NK-92 (cell line): ENCODE results near the gene GTF3C5.
"Not testable (repeated sequence)": the region's sequence is repeated elsewhere in the genome, so short reads cannot be mapped to it uniquely, and the experiment has no call there.

Experiments used
- DNase-seq: peaks from one replicate; lab custom pipeline; 2025; ENCODE audit not compliant: unreplicated experiment; lab: John Stamatoyannopoulos, UW

GTF3C5 gene

GRCh38 chr9:132995879-132996278 is 34.9 kb upstream of the GTF3C5 start:
- no peak for DNase-seq

- DNase-seq, result no peak
Measured at GRCh38 chr9:132996526-132996925, 34.3 kb upstream of the GTF3C5 start.

- DNase-seq, result no peak
Measured at GRCh38 chr9:132997591-132997990, 33.2 kb upstream of the GTF3C5 start.

DNA sequence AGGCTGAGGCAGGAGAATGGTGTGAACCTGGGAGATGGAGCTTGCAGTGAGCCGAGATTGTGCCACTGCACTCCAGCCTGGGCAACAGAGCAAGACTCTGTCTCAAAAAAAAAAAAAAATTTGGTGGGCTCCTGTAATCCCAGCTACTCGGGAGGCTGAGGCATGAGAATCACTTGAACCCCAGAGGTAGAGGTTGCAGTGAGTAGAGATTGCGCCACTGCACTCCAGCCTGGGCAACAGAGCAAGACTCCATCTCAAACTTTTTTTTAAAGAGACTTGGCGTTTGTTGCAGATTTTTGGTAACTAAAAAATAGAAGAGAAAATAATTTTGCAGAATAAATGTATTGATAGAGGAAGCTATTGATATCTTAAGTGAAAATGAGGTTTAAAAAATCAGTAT is 32.6 kb upstream of the GTF3C5 start:
- DNase-seq, result not testable (repeated sequence)

- no peak for DNase-seq
Measured at GRCh38 chr9:132998831-132999635, 31.8 kb upstream of the GTF3C5 start.

DNA sequence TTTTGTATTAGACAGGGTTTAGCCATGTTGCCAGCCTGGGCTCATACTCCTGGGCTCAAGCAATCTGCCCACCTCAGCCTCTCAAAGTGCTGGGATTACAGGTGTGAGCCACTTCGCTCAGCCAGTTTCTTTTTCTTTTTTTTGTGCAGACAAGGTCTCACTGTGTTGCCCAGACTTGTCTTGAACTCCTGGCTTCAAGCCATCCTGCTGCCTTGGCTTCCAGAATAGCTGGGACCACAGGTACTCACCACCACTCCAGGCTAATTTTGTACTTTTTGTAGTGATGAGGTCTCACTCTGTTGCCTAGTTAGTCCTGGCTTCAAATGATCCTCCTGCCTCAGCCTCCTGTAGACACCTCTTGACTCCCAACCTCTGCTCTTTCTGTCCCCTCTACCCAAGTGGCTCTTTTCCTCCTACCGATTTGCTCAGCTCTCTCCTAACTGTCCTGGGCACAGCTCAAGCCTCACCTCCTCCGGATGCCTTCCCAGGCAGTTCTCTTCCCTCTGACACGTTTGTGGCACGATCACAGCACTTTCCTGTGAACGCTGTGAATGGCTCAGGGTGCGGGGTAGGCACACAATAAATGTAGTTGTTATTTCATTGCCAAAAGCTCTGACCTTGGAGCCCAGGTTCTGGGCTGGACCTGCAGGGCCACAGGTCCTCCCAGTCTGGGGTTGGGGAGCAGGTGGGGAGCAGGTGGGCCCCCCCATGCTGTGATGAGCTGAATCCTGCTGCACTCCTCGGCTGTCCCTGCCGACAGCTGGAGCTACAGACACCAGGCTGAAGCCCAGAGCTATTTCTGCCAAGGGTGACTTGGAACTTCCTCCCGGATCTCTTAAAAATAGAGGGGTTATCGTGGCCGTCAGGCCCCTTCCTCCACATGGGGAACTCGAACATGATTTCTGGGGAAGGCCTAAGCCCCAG is 28.4 kb upstream of the GTF3C5 start:
- no peak for DNase-seq

DNA sequence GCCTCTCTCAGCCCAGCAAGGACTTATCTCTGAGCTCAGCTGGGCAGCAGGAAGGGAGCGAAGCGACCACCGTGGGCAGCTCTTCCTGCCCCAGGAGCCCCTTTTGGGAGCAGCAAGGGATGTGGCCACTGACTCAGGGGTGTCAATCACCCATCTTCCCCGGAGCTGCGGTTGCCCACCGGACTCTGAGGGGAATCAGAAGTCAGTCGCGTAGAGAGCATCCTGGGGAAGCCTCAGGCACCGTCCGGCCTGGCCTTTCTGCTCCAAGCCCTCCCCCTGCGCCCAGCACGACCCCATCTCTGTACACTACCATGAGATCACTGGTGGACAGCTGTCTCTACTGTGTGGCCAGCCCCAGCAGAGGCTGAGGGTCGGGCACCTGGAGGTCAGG is 27.7 kb upstream of the GTF3C5 start:
- DNase-seq, result no peak

DNA sequence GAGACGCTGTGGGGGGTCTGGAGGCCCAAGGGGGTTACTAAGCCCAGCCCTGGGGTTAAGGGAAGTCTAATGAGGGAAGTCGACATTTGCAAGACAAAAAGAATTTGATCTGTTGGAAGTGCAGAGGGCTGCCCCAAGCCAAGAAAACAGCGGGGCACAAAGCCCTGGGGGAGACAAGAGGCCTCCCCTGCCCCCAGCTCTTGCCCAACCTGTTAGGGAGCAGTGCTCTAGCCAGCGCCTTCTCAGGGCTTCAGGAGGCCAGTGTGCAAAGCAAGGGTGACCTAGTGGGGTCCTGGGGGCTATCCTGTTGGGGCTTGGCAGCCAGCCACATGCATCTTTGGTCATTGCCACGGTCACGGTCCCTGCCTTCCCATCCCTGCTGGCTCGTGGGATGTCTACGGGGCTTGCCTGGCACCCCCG is 27.1 kb upstream of the GTF3C5 start:
- DNase-seq, result no peak

DNA sequence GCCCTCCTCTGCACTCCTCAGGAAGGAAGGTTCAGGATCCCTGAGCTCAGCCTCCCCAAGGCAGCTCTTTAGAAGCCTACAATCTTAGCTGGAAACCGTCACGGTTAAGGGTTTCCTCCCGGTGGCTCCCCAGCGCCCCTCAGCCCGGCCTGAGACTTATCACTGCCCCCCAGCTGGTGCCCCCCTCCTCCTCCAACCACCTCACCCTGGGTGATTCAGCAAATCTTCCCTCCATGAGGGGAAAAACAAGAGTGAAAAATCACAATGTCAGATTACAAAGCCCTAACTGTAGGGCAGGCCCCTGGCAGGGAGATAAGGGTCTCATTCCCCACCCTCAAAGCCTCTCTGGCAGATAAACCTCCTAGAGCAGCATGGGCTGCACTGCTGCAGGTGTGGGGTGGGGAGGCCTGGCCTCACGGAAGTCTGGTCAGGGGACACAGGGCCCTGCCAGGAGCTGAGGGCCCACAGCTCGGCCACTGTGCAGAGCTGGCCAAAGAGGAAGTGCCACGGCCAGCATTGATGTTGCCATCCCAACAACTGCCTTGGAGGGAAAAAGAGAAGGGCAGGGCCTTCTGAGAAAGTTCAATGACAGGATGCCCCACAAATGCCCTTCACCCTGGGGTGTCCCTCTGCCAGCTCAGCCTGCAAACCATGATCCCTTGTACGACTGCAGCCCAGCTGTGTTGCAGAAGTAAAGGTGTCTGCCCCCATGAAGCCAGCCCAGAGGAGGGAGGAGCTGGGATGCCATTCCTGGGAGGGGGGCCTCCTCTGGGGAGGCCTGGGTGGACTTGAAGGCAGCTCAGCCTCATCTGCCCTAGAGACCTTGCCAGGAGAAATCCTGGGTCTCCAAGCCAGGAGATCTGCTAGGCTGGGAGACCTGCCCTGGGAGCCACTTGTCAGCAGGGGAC is 26.5 kb upstream of the GTF3C5 start:
- DNase-seq, result no peak

DNA sequence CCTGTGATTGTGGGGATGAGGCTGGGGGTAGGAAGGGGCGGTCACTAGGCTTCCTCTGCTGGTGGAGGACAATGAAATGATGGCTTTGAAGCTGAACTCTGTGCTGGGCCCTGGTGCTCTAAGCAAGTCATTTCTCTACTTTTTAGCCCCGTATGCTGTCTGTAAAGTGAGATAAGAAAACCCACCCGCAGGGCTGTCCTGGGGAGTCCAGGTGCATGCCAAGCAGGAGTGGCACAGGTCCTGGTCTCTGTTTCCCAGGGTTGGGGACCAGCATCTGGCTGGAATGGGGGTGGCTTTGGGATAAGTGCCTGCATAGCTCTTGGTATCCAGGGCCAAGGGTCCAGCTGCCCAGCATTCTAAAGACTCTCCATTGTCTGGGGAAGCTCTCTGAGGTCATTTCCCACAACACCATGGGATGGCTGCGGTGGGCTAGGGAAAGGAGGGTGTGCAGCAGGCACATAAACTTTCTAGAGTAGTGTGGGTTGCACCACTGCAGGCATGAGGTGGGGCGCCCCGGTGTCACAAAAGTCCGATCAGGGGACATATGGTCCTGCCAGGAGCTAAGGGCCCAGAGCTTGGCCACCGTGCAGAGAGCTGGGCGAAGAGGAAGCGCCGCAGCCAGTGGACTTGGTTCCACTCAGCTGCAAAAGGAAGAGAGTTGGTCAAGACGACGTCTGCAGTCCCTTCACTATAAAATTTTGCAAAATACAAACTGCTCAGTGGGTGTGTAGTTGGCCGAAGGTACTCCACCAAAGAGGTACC is 25.6 kb upstream of the GTF3C5 start:
- no peak for DNase-seq

DNA sequence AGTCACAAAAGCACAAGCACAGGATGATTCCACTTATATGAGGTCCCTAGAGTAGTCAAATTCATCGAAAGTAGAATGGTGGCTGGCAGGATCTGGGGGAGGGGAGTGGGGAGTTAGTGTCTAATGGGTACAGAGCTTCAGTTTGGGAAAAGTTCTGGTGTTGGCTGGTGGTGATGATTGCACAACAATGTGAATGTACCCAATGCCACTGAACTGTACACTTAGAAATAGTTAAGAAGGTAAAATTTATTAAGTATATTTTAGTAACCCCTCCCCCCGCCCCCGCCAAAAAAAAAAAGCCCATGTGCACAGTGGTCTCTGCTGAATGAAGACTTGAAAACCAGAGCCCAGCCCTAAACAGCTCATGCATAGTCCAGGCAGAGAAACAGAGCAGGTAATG is 24.8 kb upstream of the GTF3C5 start:
- no peak for DNase-seq

GRCh38 chr9:133006731-133007352 is 24.0 kb upstream of the GTF3C5 start:
- DNase-seq, result no peak

DNA sequence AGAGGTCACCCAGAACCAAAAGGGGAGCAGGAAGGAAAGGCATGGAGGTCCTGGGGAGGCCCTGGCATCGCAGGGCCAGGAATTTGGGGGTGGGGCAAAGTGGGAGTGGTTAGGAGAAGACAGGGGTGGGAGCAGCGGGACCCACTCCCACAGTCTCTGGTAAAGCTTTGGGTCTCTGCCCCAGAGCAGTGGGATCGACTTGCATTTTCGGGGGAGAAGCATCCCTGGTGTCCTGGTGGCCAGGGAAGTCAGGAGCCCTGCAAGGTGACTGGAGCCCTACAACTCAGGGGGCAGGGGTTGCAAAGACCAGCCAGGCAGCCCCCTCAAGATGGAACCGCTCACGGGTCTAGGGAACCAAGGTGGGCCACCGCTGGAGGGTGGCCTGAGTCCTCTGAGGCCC is 22.4 kb upstream of the GTF3C5 start:
- DNase-seq, result no peak

DNA sequence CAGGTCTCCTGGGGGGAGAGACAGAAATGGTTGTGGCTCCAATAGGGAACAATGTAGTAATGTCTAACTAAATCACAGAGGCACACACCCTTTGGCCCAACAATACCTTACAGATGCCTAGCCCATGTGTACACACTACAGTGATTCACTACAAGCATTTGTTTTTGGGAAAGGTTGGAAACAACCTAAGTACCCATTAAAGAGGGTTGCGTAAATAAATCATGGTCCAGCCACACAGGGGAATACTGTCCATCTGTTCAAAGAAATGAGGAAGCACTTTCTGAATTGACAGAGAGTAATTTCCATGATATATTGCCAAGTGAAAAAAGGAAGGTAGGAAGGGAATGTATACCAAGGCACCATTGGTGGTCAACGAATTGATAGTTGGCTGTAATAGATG is 22.0 kb upstream of the GTF3C5 start:
- DNase-seq, result no peak

GRCh38 chr9:133009906-133010582 is 20.8 kb upstream of the GTF3C5 start:
- DNase-seq, result no peak

GRCh38 chr9:133014696-133015095 is 16.1 kb upstream of the GTF3C5 start:
- no peak for DNase-seq

- no peak for DNase-seq
Measured at GRCh38 chr9:133023117-133023890, 7.5 kb upstream of the GTF3C5 start.

DNA sequence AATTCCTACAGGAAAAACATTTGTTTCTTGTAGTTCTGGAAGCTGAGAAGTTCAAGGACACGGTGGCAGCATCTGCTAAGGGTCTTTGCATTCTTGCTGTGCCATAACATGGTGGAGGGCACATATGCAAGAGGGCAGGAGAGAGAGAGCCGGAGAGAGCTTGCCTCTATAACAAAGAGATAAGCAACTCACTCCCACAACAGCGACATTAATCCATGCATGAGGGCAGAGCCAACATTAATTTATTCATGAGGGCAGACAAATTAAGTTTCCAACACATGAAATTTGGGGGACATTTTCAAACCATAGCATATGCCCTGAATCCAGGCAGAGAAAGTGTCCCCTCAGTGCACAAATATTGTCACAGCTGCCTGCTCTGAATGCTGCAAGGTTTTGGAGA is 4.4 kb upstream of the GTF3C5 start:
- DNase-seq, result no peak

- no peak for DNase-seq
Measured at GRCh38 chr9:133027134-133027533, 3.7 kb upstream of the GTF3C5 start.
